A673 (cell line): ENCODE data around the gene PARD3. TPM values are rescaled to one million over a fixed set of nuclear protein-coding genes. Genes with fewer than 3 reads are reported as not detected.

Experiments
- BruUV-seq: library from RNA; stranded (reverse); fragments of 400-500 nt; replicated peaks from 2 replicates; lab custom pipeline; 2021; lab: Mats Ljungman, UMichigan
- CTCF ChIA-PET: fragments of 300-600 bp; sonication (Branson Sonifier 250); formaldehyde crosslinking; loops from one replicate; lab custom pipeline; 2022; ENCODE audit warnings: antibody characterized with exemption; lab: Charles Lee
- POLR2A ChIA-PET: fragments of 300-600 bp; sonication (Branson Sonifier 250); formaldehyde crosslinking; loops from one replicate; lab custom pipeline; 2022; ENCODE audit warnings: antibody characterized with exemption; ENCODE audit not compliant: low non-redundant PET; lab: Charles Lee
- DNase-seq: peaks from one replicate; pipeline ENCODE4 v3.0.0-alpha.2; 2015; ENCODE audit warnings: low spot score
- H3K27ac ChIP-seq: fragments of 200-600 bp; sonication (generic); 2 replicates; pipeline ENCODE4 v1.5.1; 2016; ENCODE audit warnings: mixed run types, low read depth, mild to moderate bottlenecking, mixed read lengths, antibody characterized with exemption, low read length; ENCODE audit not compliant: poor library complexity, severe bottlenecking
- H3K27me3 ChIP-seq: fragments of 200-600 bp; sonication (generic); replicated peaks from 2 replicates; pipeline ENCODE4 v1.6.1; 2017; ENCODE audit warnings: mixed run types, low read depth, mild to moderate bottlenecking, mixed read lengths, antibody characterized with exemption, low read length; ENCODE audit not compliant: insufficient read depth, poor library complexity
- H3K36me3 ChIP-seq: fragments of 200-600 bp; sonication (generic); 2 replicates; pipeline ENCODE4 v1.6.1; 2016; ENCODE audit warnings: mixed run types, mild to moderate bottlenecking, mixed read lengths, antibody characterized with exemption, low read length; ENCODE audit not compliant: insufficient read depth, poor library complexity, severe bottlenecking
- H3K4me1 ChIP-seq: fragments of 200-600 bp; sonication (generic); 2 replicates; pipeline ENCODE4 v1.6.1; 2017; ENCODE audit warnings: mixed run types, mild to moderate bottlenecking, mixed read lengths, antibody characterized with exemption, low read length; ENCODE audit not compliant: insufficient read depth, poor library complexity, severe bottlenecking
- H3K4me3 ChIP-seq: fragments of 200-600 bp; sonication (generic); 2 replicates; pipeline ENCODE4 v1.5.1; 2016; ENCODE audit warnings: low read depth, mixed run types, mild to moderate bottlenecking, mixed read lengths, low read length; ENCODE audit not compliant: poor library complexity, severe bottlenecking
- H3K9me3 ChIP-seq: fragments of 200-600 bp; sonication (generic); 2 replicates; pipeline ENCODE4 v1.6.1; 2016; ENCODE audit warnings: mixed run types, low read depth, mild to moderate bottlenecking, mixed read lengths, antibody characterized with exemption, low read length; ENCODE audit not compliant: poor library complexity, severe bottlenecking
- EZH2 ChIP-seq: fragments of 200-600 bp; sonication (generic); IDR thresholded peaks from 2 replicates; pipeline ENCODE4 v1.6.1; 2017; ENCODE audit warnings: borderline replicate concordance, low read depth, mild to moderate bottlenecking, mixed read lengths, antibody characterized with exemption, low read length; ENCODE audit not compliant: poor library complexity, severe bottlenecking
- intact Hi-C: fragments of 100-400 bp; cut with micrococcal nuclease; formaldehyde crosslinking; loops from one replicate; pipeline ENCODE4 v1.10.0; 2022; ENCODE audit not compliant: unreplicated experiment
- total RNA-seq: library from RNA; stranded (reverse); gene quantifications from 2 replicates; pipeline ENCODE4 v1.2.3, GENCODE V29; 2021
- TF ChIP-seq, protein P1 (sequence below): fragments of 300-800, 200-600 bp; sonication (generic); conservative IDR thresholded peaks from 2 replicates; pipeline ENCODE4 v1.5.1; 2017; ENCODE audit warnings: low read depth, mild to moderate bottlenecking, antibody characterized with exemption, low read length, moderate library complexity, mixed read lengths

PARD3 gene
- total RNA-seq, 1 experiment from 2014 or later = 28.0 TPM

- Histone ChIP-seq H3K4me1 (peaks cover 26% of the 10 kb centered on the region), H3K36me3 (no peaks in the 10 kb centered on the region), H3K4me3 (no peak overlapping the region), H3K9me3 (peaks cover 6% of the 10 kb centered on the region), H3K27me3 (no peaks in the 10 kb centered on the region), H3K27ac (peak overlapping the region; percentile 60)
- peak; percentile 45 for DNase-seq
- intact Hi-C loops = no loop called here
- CTCF ChIA-PET = interaction anchor here (1.0 kb wide), 1 partner anchor 112 kb away, joined by 5 read pairs; no protein-coding TSS in a partner anchor
- POLR2A ChIA-PET = no interaction called here
- BruUV-seq = no TSS peak
- TF ChIP-seq, protein P1, sequence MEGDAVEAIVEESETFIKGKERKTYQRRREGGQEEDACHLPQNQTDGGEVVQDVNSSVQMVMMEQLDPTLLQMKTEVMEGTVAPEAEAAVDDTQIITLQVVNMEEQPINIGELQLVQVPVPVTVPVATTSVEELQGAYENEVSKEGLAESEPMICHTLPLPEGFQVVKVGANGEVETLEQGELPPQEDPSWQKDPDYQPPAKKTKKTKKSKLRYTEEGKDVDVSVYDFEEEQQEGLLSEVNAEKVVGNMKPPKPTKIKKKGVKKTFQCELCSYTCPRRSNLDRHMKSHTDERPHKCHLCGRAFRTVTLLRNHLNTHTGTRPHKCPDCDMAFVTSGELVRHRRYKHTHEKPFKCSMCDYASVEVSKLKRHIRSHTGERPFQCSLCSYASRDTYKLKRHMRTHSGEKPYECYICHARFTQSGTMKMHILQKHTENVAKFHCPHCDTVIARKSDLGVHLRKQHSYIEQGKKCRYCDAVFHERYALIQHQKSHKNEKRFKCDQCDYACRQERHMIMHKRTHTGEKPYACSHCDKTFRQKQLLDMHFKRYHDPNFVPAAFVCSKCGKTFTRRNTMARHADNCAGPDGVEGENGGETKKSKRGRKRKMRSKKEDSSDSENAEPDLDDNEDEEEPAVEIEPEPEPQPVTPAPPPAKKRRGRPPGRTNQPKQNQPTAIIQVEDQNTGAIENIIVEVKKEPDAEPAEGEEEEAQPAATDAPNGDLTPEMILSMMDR = no peak
- TF ChIP-seq EZH2 = no peak
Measured at GRCh38 chr10:34526186-34526585, 288.9 kb downstream of the PARD3 start.

GRCh38 chr10:34524369-34525091 lies 290.6 kb downstream of the PARD3 start:
- no peaks in the 10 kb centered on the region for H3K27me3 ChIP-seq
- intact Hi-C loops = no loop called here
- H3K27ac ChIP-seq = no peak overlapping the region
- no peaks in the 10 kb centered on the region for H3K36me3 ChIP-seq
- no peaks in the 10 kb centered on the region for H3K9me3 ChIP-seq
- no peak for TF ChIP-seq EZH2
- TF ChIP-seq, protein P1 = no peak
- DNase-seq = no peak
- CTCF ChIA-PET = interaction anchor here (0.6 to 1.7 kb wide), 2 partner anchors 51 to 114 kb away, joined by 3 to 4 read pairs; no protein-coding TSS in a partner anchor
- BruUV-seq = no TSS peak
- POLR2A ChIA-PET = no interaction called here
- H3K4me3 ChIP-seq = no peak overlapping the region
- peaks cover 26% of the 10 kb centered on the region for H3K4me1 ChIP-seq

- no peaks in the 10 kb centered on the region for H3K9me3 ChIP-seq
- H3K4me3 ChIP-seq = no peak overlapping the region
- no peak for TF ChIP-seq EZH2
- TF ChIP-seq, protein P1 = no peak
- H3K27me3 ChIP-seq = no peaks in the 10 kb centered on the region
- no TSS peak for BruUV-seq
- POLR2A ChIA-PET = no interaction called here
- no peak overlapping the region for H3K27ac ChIP-seq
- CTCF ChIA-PET = interaction anchor here (1.9 kb wide), 1 partner anchor 115 kb away, joined by 9 read pairs; no protein-coding TSS in a partner anchor
- DNase-seq = no peak
- intact Hi-C loops = no loop called here
- H3K4me1 ChIP-seq = peaks cover 22% of the 10 kb centered on the region
- H3K36me3 ChIP-seq = no peaks in the 10 kb centered on the region
Measured at GRCh38 chr10:34523017-34523767, 291.9 kb downstream of the PARD3 start.
